GF-D8 (cell line): Measurements from ENCODE around the gene CD72.
"Not testable (repeated sequence)": the region's sequence is repeated elsewhere in the genome, so short reads cannot be mapped to it uniquely, and the experiment has no call there.

Source experiments
- DNase-seq: peaks from one replicate; lab custom pipeline; 2025; lab: John Stamatoyannopoulos, UW

Gene CD72

DNA sequence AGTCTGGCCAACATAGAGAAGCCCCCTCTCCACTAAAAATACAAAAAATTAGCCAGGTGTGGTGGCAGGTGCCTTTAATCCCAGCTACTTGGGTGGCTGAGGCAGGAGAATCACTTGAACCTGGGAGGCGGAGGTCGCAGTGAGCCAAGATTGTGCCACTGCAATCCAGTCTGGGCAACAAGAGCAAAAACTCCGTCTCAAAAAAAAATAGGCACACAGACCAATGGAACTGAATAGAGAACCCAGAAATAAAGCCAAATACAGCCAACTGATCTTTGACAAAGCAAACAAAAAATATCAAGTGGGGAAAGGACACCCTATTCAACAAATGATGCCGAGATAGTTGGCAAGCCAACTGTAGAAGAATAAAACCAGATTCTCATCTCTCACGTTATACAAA is 29.7 kb downstream of the CD72 start:
- DNase-seq, result not testable (repeated sequence)

DNA sequence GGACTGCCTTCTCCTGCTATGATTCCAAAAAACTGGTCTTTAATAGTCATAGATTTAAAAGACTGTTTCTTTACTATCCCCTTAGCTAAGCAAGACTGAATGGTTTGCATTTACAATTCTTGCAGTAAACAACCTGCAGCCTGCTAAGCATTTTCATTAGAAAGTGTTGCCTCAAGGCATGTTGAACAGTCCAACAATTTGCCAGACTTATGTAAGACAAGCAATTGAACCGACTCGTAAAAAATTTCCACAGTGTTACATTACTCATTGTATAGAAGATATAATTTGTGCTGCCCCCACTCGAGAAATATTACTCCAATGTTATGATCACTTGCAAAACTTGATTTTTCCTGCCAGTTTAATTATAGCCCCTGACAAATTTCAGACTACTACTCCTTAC is 33.5 kb downstream of the CD72 start:
- DNase-seq, result not testable (repeated sequence)

DNA sequence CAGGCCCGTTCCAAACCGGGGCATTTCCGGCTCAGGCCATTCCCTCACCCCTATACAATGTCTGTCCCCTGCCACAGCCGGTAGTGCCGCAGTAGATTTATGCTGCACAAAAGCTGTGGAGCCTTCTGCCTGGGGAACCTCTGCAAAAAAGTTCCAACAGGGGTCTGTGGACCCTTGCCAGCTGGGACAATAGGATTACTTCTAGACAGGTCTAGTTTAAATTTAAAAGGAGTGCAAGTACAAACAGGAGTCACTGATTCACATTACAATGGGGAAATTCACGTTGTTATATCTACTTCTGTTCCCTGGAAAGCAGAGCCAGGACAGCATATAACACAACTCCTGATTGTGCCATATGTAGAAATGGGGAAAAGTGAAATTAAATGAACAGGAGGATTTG is 34.7 kb downstream of the CD72 start:
- DNase-seq, result not testable (repeated sequence)

DNA sequence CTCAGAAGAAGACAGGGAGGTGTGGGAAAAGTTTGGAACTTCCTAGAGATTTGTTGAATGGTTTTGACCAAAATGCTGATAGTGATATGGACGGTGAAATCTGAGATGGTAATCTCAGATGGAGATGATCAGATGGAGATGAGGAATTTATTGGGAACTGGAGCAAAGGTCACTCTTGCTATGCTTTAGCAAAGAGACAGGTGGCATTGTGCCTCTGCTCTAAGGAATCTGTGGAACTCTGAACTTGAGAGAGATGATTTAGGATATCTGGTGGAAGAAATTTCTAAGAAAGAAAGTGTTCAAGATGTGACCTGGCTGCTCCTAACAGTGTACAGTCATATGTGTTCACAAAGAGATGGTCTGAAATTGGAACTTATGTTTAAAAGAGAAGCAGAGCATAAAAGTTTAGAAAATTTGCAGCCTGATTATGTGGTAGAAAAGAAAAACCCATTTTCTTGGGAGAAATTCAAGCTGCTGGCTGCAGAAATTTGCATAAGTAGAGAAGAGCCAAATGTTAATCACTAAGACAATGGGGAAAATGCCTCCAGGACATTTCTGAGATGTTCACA is 38.5 kb downstream of the CD72 start:
- DNase-seq, result not testable (repeated sequence)

DNA sequence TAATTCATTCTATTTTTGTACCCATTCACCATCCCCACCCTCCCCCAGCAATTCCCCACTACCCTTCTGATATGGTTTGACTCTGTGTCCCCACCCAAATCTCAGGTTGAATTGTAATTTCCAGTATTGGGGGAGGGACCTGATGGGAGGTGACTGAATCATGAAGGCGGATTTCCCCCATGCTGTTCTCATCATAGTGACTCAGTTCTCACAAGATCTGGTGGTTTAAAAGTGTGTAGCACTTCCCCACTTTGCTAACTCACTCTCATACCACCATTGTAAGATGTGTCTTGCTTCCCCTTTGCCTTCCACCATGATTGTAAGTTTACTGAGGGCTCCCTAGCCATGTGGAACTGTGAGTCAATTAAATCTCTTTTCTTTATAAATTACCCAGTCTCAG is 39.1 kb downstream of the CD72 start:
- no peak for DNase-seq

DNA sequence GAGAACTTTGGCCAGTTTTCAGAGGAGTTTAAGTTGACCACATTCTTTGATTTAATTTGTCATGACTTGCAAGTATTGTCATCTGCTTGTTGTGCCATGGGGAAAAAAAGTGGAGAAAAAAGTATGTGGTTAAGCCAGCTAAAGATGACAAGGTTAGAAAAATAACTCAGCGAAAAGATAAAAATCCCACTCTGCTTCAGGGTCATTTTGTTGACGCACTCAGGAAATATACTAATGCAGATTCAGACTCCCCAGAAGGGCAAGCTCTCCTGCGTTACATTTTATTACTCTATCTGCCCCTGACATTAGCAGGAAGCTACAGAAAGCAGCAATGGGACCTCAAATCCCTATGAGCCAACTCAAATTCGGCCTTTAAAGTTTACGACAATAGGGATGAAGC is 40.7 kb downstream of the CD72 start:
- no peak for DNase-seq

DNA sequence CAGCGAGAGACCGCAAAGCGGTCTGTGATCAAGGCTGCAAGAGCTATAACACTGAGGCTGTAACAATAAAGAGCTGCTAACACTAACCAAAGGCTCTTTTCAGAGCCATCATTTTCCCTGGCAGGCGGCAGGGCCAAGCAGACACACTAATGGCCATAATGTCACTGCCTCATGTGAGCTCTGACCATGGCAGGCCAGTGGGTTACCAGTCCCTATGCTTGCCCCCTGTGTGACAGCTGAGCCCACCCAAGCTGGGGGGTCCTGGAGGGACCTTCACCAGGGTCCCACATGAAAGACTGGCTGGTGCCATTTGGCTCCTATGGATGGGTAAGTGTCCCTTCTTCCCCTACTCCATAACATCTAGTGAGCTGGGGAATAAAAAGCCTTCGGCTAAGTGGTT is 42.7 kb downstream of the CD72 start:
- no peak for DNase-seq

DNA sequence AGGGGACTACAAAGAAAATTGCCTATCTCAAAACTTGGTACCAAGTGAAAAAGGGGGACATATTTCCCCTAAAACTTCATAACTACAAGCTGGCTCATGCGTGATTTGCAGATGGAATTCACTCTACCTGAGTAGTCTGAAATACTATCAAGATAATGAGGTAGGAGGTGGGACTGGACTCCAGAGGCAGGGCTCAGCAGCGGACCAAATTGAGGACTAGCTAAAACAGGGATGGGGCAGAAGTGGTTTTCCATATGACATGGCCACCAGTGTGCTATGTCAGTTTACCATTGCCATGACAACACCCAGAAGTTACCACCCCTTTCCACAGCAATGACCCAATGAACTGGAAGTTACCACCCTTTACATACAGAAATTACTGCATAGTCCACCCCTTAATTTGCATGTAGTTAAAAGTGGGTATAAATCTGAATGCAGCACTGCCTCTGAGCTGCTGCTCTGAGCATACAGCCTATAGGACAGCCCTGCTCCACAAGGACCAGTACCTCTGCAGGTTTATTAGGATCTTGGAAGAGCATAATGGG is 43.6 kb downstream of the CD72 start:
- DNase-seq, result no peak

DNA sequence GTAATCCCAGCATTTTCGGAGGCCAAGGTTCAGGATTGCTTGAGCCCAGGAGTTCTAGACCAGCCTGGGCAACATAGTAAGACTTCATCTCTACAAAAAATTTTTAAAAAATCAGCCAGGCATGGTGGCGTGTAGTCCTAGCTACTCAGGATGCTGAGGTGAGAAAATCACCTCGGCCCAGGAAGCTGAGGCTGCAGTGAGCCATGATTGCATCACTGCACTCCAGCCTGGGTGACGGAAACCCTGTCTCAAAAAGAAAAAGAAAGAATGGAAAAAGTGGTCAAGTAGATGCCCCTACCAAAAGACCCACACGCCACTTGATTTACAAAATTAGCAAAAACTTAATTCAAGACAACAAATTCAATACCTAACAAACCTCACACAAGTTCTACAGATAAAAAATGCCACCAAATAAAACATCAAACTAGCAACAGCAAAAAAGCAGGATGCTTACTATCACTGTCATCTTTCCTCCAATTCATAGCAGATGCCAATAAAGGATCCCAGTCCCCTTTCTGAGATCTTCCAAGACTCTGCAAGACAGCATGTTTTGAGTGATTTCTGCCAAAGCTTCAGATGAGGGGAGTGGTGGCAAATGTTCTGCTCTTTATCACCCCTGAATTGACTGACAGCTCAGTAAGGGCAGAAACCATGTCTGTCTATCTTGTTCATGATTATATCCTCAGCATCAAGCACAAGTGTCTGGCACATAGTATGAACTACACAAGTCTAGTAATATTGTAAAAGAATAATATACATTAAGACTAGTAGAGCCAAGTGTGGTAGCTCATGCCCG is 47.3 kb downstream of the CD72 start:
- DNase-seq, result no peak

DNA sequence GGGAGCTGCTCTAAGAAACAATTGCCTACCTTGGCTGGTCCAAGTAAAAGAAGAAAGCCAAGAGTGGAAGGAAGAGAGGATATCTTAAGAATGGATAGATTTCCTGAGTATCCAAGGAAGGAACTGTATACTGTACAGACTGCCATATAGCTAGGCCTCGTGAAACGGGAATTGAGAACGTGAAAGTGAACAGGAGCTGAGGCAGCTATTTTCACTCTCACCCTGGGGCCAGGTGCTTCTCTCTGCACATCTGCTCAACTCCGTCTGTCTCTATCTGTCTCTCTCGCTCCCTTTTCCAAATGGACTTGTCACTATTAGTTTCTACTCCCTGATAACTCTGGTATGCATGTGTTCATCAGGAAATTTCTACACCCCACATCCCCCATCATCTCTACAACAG is 49.0 kb downstream of the CD72 start:
- DNase-seq, result no peak

DNA sequence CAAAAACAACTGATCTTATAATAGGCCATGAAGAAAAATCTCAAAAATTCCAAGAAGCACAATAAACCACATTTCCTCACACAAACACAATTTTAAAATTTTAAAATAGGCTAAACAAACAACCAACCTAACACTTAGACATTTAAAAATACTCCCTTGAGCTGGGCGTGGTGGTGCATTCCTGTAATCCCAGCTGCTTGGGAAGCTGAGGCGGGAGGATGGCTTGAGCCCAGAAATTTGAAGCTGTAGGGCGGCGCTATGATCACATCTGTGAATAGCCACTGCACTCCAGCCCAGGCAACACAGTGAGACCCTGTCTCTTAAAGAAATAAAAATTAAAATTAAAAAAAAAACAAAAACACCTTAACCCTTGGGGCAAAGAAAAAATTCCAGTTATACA is 50.0 kb downstream of the CD72 start:
- DNase-seq, result no peak

DNA sequence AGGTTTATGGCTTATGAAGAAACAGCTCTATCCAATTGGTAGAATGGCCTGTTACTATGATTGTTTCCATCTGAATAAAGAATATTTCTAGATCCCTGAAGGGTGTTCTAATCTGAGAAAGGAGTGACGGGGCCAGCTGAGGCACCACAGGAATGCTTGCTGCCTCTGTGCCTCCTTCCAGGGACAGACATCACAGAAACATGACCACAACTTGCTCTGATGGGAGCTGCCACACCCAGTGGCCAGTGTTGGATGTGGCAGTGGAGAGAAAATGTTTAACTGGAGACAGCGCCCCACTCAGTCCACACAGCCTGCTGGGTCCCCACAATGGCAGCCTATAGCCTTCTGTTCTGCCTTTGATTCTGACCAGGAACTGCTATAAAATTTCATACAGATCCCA is 51.8 kb downstream of the CD72 start:
- no peak for DNase-seq

DNA sequence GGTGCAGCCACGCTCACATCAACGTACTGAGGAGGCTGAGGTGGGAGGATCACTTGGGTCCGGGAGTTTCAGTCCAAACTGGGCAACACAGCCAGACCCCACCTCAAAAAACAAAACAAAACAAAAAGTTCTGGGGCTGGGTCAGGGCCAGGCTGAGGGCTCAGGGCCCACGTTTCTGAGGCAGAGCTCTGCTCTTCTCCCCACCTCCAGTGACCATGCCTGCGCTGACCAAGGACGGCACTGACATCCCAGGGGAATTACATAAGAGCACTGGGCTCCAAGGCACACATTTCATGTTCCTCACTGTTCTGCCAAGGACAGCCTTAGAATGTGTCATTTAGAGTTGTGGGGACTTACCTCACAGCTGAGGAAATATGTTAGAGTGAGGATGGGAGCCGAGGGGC is 53.6 kb downstream of the CD72 start:
- DNase-seq, result no peak

DNA sequence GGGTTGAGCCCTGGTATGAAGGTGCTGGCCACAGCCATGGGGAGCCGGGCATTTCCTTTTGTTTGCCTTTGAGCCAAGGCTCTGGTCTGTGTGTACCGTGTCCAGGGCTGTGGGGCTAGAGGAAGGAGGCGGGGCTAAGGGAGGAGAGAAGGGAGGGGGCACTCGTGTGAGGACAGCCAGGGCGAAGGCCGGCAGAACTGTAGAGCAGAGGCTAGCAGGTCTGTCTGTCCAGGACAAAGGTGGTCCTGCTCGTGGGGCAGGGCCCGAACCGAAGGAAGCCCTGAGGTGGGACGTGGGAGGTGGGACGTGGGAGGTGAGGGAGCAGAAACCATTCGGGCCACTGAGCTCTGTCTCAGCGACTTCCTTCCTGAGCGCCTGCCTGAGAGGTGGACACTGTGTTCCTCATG is 54.4 kb downstream of the CD72 start:
- no peak for DNase-seq

DNA sequence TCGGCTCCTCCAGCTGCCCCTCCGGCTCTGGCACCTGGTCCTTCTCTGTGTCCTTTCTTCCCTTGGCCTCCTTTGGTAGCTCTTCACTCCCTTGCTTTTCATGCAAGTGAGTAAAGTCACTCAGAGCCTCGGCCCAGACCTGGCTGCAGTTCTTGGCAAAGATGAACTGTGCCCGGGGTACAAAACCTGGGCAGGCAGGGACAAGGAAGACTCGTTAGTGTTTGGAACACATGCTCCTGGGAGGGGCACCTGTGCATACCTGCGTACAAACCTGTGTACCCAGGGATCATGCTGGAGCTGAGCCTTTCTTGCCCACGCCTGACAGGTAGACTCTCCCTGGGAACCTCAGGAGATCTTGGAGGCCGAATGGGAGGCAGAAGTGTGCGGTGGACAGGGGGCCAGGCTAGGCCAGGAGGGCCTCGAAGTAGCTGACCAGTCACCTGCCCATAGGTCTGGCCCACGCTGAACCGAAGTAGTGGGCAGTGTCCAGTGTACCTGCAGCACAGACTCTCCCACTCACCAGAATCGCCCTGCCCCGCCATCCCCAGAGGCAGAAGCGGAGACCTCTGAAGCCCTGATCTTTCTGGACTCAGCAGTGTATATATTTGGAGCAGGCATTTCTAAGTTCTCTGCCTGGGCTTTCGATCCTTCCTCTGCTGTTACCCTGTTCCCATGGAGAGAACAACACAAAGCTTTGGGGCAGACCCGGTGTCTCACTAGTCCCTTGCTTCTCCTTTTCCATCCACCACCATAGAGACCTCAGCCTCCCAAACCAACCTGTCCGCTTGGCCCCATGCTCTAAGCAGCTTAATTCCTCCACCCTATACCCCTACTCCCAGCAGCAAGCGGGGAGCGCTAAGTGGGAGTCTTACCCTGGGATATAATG is 55.1 kb downstream of the CD72 start:
- no peak for DNase-seq

DNA sequence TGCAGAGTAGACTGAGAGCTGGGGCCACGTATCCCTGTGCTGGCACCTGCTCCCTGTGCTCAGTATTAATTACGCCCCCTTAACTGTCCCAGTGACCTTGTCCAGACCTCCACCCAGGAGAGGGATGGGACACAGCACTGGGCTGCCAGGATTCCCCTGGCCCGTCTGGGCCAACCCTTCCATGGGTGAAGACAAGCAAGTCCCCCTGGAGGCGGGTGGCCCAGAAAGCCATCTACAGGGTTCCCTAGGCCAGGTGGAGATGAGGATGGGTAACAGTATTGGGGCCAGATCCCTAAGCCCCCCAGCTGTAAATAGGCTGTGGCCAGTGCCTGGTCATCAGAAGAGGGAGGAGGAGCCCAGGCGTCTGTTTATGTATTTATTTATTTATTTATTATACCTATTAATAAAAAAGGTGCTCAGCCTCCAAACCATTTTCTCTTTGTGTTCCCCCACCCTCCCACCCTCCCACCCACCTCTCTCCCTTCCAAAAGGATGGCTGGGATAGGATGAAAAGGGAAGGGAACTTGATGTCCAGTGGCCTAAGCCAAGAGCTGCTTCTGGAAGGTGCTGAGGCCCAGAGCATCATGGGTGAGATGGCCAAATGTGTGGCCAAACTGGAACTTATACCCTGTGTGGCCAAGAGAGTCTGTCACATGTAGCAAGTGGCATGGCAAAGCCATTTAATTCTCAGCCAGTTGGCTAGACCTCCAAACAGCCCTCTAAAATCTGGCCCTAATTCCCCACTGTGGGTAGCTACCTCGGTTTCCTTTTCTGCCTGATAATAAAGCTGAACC is 56.5 kb downstream of the CD72 start:
- DNase-seq, result no peak

DNA sequence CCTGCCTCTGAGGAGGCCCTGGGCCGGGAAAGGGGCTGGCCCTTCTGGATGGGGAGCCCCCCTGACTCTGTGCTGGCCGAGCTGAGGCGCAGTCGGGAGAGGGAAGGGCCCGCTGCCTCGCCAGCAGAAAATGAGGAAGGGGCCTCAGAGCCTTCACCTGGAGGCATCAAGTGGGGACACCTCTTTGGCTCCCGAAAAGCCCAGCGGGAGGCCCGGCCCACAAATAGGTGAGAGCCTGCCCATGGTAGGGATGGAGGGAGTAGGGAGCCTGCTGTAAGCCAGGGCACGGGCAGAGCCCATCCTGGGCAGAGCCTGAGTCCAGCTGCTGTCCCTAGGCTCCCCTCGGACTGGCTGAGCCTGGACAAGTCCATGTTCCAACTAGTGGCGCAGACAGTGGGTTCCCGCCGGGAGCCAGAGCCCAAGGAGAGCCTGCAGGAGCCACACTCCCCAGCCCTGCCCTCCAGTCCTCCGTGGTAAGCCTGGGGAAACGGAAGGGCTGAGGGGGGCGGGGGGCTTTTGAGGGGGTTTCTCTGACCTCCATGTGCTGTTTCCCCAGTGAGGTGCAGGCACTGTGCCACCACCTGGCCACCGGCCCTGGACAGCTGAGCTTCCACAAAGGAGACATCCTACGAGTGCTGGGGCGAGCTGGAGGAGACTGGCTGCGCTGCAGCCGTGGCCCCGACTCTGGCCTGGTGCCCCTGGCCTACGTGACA is 57.4 kb downstream of the CD72 start:
- no peak for DNase-seq
